Measurements from ENCODE around the gene HSD17B2.

GRCh38 chr16:82019535-82019934 is 15.5 kb upstream of the HSD17B2 start:
- TF ChIP-seq, protein P1, sequence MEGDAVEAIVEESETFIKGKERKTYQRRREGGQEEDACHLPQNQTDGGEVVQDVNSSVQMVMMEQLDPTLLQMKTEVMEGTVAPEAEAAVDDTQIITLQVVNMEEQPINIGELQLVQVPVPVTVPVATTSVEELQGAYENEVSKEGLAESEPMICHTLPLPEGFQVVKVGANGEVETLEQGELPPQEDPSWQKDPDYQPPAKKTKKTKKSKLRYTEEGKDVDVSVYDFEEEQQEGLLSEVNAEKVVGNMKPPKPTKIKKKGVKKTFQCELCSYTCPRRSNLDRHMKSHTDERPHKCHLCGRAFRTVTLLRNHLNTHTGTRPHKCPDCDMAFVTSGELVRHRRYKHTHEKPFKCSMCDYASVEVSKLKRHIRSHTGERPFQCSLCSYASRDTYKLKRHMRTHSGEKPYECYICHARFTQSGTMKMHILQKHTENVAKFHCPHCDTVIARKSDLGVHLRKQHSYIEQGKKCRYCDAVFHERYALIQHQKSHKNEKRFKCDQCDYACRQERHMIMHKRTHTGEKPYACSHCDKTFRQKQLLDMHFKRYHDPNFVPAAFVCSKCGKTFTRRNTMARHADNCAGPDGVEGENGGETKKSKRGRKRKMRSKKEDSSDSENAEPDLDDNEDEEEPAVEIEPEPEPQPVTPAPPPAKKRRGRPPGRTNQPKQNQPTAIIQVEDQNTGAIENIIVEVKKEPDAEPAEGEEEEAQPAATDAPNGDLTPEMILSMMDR (IDR thresholded peaks at IDR 0.05) = no peak
- no peak for TF ChIP-seq ZFX (IDR thresholded peaks at IDR 0.05; ENCODE audit: borderline replicate concordance)

All from 22Rv1 (cell line).